PC-9 (cell line): ENCODE results near the gene TACR2. TPM values are rescaled to one million over a fixed set of nuclear protein-coding genes. Genes with fewer than 3 reads are reported as not detected.

Source experiments
- BruUV-seq: library from RNA; stranded (reverse); fragments of 400-500 nt; replicated peaks from 2 replicates; lab custom pipeline; 2021; lab: Mats Ljungman, UMichigan
- CTCF ChIA-PET: fragments of 300-600 bp; sonication (Branson Sonifier 250); formaldehyde crosslinking; loops from one replicate; lab custom pipeline; 2022; ENCODE audit warnings: antibody characterized with exemption; lab: Charles Lee
- POLR2A ChIA-PET: fragments of 300-600 bp; sonication (Branson Sonifier 250); formaldehyde crosslinking; loops from one replicate; lab custom pipeline; 2022; ENCODE audit warnings: antibody characterized with exemption; ENCODE audit not compliant: unreplicated experiment; lab: Charles Lee
- DNase-seq, 2 experiments: peaks; one replicate each; pipeline versions ENCODE4 v3.0.0 to v3.0.0-alpha.2; 2015 to 2022; ENCODE audit warnings: mixed read lengths in 1 of 2
- H2AFZ ChIP-seq: fragments of 200-600 bp; sonication (generic); 2 replicates; pipeline ENCODE4 v1.8.1; 2017; ENCODE audit warnings: antibody characterized with exemption
- H3F3A ChIP-seq: fragments of 200-600 bp; sonication (generic); 2 replicates; pipeline ENCODE4 v1.8.1; 2017; ENCODE audit warnings: antibody characterized with exemption, mild to moderate bottlenecking, low read depth; ENCODE audit not compliant: insufficient read depth
- H3K27ac ChIP-seq: fragments of 200-600 bp; sonication (generic); 2 replicates; pipeline ENCODE4 v1.6.1; 2016; ENCODE audit warnings: mixed run types
- H3K27me3 ChIP-seq: fragments of 200-600 bp; sonication (generic); 2 replicates; pipeline ENCODE4 v1.6.1; 2016; ENCODE audit warnings: low read depth, mixed run types; ENCODE audit not compliant: insufficient read depth
- H3K36me3 ChIP-seq: fragments of 200-600 bp; sonication (generic); 2 replicates; pipeline ENCODE4 v1.6.1; 2016; ENCODE audit warnings: low read depth, mixed run types
- H3K4me1 ChIP-seq: fragments of 200-600 bp; sonication (generic); replicated peaks from 2 replicates; pipeline ENCODE4 v1.6.1; 2016; ENCODE audit warnings: mixed run types; ENCODE audit not compliant: insufficient read depth
- H3K4me2 ChIP-seq: fragments of 200-600 bp; sonication (generic); 2 replicates; pipeline ENCODE4 v1.6.1; 2017; ENCODE audit warnings: mixed run types
- H3K4me3 ChIP-seq: fragments of 200-600 bp; sonication (generic); 2 replicates; pipeline ENCODE4 v1.6.1; 2016; ENCODE audit warnings: mixed run types
- H3K79me2 ChIP-seq: fragments of 200-600 bp; sonication (generic); 2 replicates; pipeline ENCODE4 v1.6.1; 2017; ENCODE audit warnings: low read depth, mixed run types
- H3K9me2 ChIP-seq: fragments of 200-600 bp; sonication (generic); 2 replicates; pipeline ENCODE4 v1.8.1; 2017; ENCODE audit warnings: mild to moderate bottlenecking; ENCODE audit not compliant: insufficient read depth
- H3K9me3 ChIP-seq: fragments of 200-600 bp; sonication (generic); 2 replicates; pipeline ENCODE4 v1.8.1; 2016; ENCODE audit warnings: low read depth; ENCODE audit not compliant: insufficient read depth
- H4K20me1 ChIP-seq: fragments of 200-600 bp; sonication (generic); 2 replicates; pipeline ENCODE4 v1.8.1; 2017; ENCODE audit not compliant: insufficient read depth
- EZH2 ChIP-seq: fragments of 200-600 bp; sonication (generic); IDR thresholded peaks from 2 replicates; pipeline ENCODE4 v1.8.0; 2017; ENCODE audit warnings: antibody characterized with exemption, low read depth
- intact Hi-C: fragments of 100-400 bp; cut with micrococcal nuclease; formaldehyde crosslinking; loops from one replicate; pipeline ENCODE4 v1.10.0; 2022; ENCODE audit not compliant: unreplicated experiment
- total RNA-seq: library from RNA; stranded (reverse); gene quantifications from 2 replicates; pipeline ENCODE4 v1.2.3, GENCODE V29; 2021
- TF ChIP-seq, protein P1 (sequence below): fragments of 200-600 bp; sonication (generic); conservative IDR thresholded peaks from 2 replicates; pipeline ENCODE4 v1.6.1; 2017; ENCODE audit warnings: mixed run types, antibody characterized with exemption, mild to moderate bottlenecking, moderate library complexity

TACR2 gene
- total RNA-seq, 1 experiment from 2014 or later = not detected

DNA sequence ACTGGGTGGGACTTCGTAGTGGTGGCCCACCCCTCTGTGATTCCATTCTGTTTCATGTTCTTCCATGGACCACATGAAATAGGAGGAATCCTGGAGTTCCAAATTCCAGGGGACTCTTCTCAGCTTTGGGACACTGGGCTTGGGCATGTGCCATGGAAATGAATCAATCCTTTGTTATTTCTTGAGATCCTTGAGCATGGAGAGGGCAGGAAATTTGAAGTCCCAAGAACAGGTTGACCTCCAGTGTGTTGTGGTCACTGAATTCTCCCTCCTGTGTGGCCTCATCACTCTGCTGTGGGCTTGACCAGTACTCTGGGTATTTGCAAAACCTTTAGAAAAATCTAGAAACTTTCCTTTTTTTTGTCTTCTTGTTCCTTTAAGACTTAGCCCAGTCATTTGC lies 22.7 kb downstream of the TACR2 start:
- no peak overlapping the region for H3K4me3 ChIP-seq
- no peaks in the 10 kb centered on the region for H3K27me3 ChIP-seq
- H3K9me2 ChIP-seq = no peaks in the 10 kb centered on the region
- TF ChIP-seq, protein P1, sequence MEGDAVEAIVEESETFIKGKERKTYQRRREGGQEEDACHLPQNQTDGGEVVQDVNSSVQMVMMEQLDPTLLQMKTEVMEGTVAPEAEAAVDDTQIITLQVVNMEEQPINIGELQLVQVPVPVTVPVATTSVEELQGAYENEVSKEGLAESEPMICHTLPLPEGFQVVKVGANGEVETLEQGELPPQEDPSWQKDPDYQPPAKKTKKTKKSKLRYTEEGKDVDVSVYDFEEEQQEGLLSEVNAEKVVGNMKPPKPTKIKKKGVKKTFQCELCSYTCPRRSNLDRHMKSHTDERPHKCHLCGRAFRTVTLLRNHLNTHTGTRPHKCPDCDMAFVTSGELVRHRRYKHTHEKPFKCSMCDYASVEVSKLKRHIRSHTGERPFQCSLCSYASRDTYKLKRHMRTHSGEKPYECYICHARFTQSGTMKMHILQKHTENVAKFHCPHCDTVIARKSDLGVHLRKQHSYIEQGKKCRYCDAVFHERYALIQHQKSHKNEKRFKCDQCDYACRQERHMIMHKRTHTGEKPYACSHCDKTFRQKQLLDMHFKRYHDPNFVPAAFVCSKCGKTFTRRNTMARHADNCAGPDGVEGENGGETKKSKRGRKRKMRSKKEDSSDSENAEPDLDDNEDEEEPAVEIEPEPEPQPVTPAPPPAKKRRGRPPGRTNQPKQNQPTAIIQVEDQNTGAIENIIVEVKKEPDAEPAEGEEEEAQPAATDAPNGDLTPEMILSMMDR = no peak
- no peak for TF ChIP-seq EZH2
- no peak overlapping the region for H3K27ac ChIP-seq
- H3K36me3 ChIP-seq = peaks cover 14% of the 10 kb centered on the region; the same call in 1 of the 2 replicates
- BruUV-seq = no TSS peak
- peaks cover 14% of the 10 kb centered on the region; the same call in 1 of the 2 replicates for H3F3A ChIP-seq
- H3K4me1 ChIP-seq = peaks cover 24% of the 10 kb centered on the region
- intact Hi-C loops = loop anchor here (5.0 kb wide), 1 partner anchor 407 kb away; the partner anchor contains the start of gene KIFBP
- H3K9me3 ChIP-seq = no peaks in the 10 kb centered on the region
- 0 out of 2 replicates have a peak, but pooled peaks cover 3% of the 10 kb centered on the region for H3K79me2 ChIP-seq
- ChIA-PET POLR2A (no interaction called here), CTCF (no interaction called here)
- H3K4me2 ChIP-seq = no peak overlapping the region
- DNase-seq = no peak
- no peak overlapping the region for H2AFZ ChIP-seq
- no peaks in the 10 kb centered on the region for H4K20me1 ChIP-seq

DNA sequence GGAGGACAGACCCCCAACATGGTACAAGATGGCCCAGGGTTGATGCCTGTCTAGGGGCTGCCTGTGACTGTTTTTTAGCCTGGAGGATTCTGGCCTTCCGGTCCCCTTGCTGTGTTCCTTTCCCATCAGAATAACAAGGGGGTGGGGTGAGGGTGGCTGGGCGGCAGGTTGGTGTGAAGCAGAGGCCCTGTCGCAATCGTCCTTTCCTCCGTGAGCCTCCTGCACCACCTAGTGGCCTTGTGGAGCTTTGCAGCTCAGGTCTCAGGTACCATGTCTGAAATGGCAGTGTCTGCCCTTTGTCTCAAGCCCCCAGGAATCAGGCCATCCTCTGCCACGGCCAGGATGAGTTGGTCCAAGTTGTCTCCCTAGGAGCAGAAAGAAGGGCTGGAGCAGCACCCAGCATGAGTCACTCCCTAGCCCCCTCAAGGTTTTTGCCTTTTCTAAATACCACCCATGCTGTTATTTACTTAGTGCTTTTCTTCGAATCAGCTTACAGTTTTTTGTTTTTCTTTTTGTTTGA lies 24.2 kb downstream of the TACR2 start:
- no peak overlapping the region for H2AFZ ChIP-seq
- peaks cover 11% of the 10 kb centered on the region; the same call in 1 of the 2 replicates for H3K79me2 ChIP-seq
- H3K9me2 ChIP-seq = no peaks in the 10 kb centered on the region
- H3K9me3 ChIP-seq = no peaks in the 10 kb centered on the region
- H3F3A ChIP-seq = peaks cover 20% of the 10 kb centered on the region; the same call in 1 of the 2 replicates
- intact Hi-C loops = loop anchor here (1.0 to 5.0 kb wide), 5 partner anchors 59 to 405 kb away; partner anchors contain the start of gene KIFBP
- peak overlapping the region; percentile 29; the same call in 1 of the 2 replicates for H3K4me2 ChIP-seq
- ChIA-PET POLR2A (interaction anchor here (0.6 to 0.7 kb wide), 2 partner anchors 66 to 160 kb away, joined by 3 to 4 read pairs; no protein-coding TSS in a partner anchor), CTCF (interaction anchor here (0.6 to 1.4 kb wide), 5 partner anchors 15 to 438 kb away, joined by 3 to 9 read pairs (median 4); no protein-coding TSS in a partner anchor)
- H3K27ac ChIP-seq = peak overlapping the region; percentile 21; the same call in 1 of the 2 replicates
- TF ChIP-seq, protein P1 = peak; percentile 98
- no peak for TF ChIP-seq EZH2
- peak; percentile 73 to 88 for DNase-seq
- H3K4me3 ChIP-seq = no peak overlapping the region
- no TSS peak for BruUV-seq
- H4K20me1 ChIP-seq = no peaks in the 10 kb centered on the region
- H3K27me3 ChIP-seq = no peaks in the 10 kb centered on the region
- H3K36me3 ChIP-seq = peaks cover 21% of the 10 kb centered on the region; the same call in 1 of the 2 replicates
- peaks cover 29% of the 10 kb centered on the region for H3K4me1 ChIP-seq

DNA sequence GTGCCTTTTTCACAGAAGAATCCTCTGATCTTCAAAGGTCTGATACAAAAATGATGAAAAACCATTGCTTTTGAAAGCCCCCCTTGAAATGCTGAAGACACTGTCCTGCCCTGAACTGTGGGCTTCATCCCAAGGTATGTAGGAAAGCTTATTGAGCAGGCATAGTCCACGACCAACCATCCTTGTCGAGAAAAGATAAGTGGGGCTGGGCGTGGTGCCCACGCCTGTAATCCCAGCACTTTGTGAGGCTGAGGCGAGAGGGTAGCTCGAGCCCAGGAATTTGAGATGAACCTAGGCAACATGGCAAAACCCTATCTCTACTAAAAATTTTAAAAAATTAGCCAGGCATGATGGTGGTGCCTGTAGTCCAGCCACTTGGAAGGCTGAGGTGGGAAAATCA lies 25.6 kb downstream of the TACR2 start:
- no peak overlapping the region for H3K4me3 ChIP-seq
- H2AFZ ChIP-seq = no peak overlapping the region
- peaks cover 34% of the 10 kb centered on the region for H3F3A ChIP-seq
- H3K36me3 ChIP-seq = peaks cover 21% of the 10 kb centered on the region; the same call in 1 of the 2 replicates
- TF ChIP-seq, protein P1 = no peak
- TF ChIP-seq EZH2 = no peak
- no peaks in the 10 kb centered on the region for H3K27me3 ChIP-seq
- CTCF ChIA-PET = interaction anchor here (0.5 to 1.6 kb wide), 4 partner anchors 16 to 122 kb away, joined by 3 to 4 read pairs (median 3); no protein-coding TSS in a partner anchor
- no peak overlapping the region for H3K4me2 ChIP-seq
- H3K27ac ChIP-seq = peak overlapping the region; percentile 56; the same call in 1 of the 2 replicates
- intact Hi-C loops = loop anchor here (2.0 to 5.0 kb wide), 2 partner anchors 72 to 404 kb away; partner anchors contain the start of gene KIFBP
- H3K9me3 ChIP-seq = no peaks in the 10 kb centered on the region
- BruUV-seq = no TSS peak
- H4K20me1 ChIP-seq = no peaks in the 10 kb centered on the region
- H3K9me2 ChIP-seq = no peaks in the 10 kb centered on the region
- DNase-seq = no peak
- peaks cover 15% of the 10 kb centered on the region; the same call in 1 of the 2 replicates for H3K79me2 ChIP-seq
- POLR2A ChIA-PET = interaction anchor here (0.6 kb wide), 1 partner anchor 386 kb away, joined by 3 read pairs; no protein-coding TSS in a partner anchor
- peaks cover 43% of the 10 kb centered on the region for H3K4me1 ChIP-seq
